Measurements from ENCODE around the gene NEGR1. TPM values are rescaled to one million over a fixed set of nuclear protein-coding genes. Genes with fewer than 3 reads are reported as not detected.

NEGR1 gene
- total and polyA plus RNA-seq, 11 donors, result 1.7 to 11.3 (median 6.8) TPM

DNA sequence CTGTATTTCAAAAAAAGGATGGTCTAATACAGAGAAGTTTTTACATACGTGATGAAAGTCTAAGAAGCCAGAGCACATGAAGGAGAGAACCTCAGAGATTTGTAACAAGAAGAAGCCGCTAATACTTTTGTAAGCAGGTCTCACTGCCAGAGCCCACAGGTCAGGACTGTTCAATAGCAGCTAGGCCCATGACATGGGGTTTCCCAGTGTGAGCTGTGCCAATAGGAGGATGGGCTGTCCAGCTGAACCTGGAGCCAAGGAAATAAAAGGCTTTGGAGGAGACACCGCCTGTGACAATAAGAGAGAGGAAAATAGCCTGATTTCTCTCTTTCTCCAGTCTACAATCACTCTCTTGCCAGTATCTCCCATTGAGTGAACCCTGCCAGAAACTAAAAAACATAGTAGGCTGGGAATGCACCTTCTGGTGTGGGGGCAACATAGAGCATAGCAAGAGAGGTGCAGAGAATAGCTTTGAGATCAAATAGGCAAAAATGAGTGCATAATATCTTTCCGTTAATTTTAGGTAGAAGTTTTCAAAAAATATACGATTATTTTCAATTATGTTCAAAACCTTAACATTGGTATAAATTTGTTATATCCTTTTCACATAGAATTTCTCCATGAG is 360.3 kb downstream of the NEGR1 start:
- H3K9me3 ChIP-seq, result no peaks in the 10 kb centered on the region
- WGBS, 4 donors, result 87 to 91% (median 88%) methylated on average over 5 of the region's 5 CpGs
- no peak for ATAC-seq

DNA sequence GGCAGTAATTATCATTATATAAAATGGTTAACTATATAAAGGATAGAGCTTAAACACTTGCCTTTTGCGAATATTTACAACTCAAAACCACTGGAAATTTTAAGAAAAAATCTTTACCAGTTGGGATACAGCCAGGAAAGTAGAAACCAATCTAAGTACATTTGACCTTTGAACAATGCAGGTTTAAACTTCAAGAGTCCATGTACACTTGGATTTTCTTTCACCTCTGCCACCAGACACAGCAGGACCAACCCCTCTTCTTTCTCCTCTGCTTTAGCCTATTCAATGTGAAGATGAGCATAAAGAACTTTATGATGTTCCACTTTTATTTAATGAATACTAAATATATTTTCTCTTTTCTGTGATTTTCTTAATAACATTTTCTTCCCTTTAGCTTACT is 361.1 kb downstream of the NEGR1 start:
- Histone ChIP-seq H3K4me1 (no peaks in the 10 kb centered on the region), H3K27ac (no peak overlapping the region), H3K36me3 (no peaks in the 10 kb centered on the region), H3K9me3 (no peaks in the 10 kb centered on the region), H3K4me3 (no peak overlapping the region), H3K27me3 (no peaks in the 10 kb centered on the region)
- WGBS, 4 donors, result 76 to 90% (median 88%) methylated on average over 1 of the region's 1 CpG
- TF ChIP-seq, protein P1, sequence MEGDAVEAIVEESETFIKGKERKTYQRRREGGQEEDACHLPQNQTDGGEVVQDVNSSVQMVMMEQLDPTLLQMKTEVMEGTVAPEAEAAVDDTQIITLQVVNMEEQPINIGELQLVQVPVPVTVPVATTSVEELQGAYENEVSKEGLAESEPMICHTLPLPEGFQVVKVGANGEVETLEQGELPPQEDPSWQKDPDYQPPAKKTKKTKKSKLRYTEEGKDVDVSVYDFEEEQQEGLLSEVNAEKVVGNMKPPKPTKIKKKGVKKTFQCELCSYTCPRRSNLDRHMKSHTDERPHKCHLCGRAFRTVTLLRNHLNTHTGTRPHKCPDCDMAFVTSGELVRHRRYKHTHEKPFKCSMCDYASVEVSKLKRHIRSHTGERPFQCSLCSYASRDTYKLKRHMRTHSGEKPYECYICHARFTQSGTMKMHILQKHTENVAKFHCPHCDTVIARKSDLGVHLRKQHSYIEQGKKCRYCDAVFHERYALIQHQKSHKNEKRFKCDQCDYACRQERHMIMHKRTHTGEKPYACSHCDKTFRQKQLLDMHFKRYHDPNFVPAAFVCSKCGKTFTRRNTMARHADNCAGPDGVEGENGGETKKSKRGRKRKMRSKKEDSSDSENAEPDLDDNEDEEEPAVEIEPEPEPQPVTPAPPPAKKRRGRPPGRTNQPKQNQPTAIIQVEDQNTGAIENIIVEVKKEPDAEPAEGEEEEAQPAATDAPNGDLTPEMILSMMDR (IDR thresholded peaks at IDR 0.05), result no peak
- TF ChIP-seq POLR2A (IDR thresholded peaks at IDR 0.05), result no peak
- DNase-seq (no peak), ATAC-seq (no peak)
- intact Hi-C loops (cut with DNase I), result no loop called here

More for the DNA sequence above, 360.3 kb downstream of the NEGR1 start:
- no peak for DNase-seq
- TF ChIP-seq POLR2A (IDR thresholded peaks at IDR 0.05), result no peak
- TF ChIP-seq, protein P1 (IDR thresholded peaks at IDR 0.05), result no peak
- intact Hi-C loops (cut with DNase I), result no loop called here
- Histone ChIP-seq H3K4me3 (no peak overlapping the region), H3K27ac (no peak overlapping the region), H3K36me3 (no peaks in the 10 kb centered on the region), H3K4me1 (no peaks in the 10 kb centered on the region), H3K27me3 (no peaks in the 10 kb centered on the region)

DNA sequence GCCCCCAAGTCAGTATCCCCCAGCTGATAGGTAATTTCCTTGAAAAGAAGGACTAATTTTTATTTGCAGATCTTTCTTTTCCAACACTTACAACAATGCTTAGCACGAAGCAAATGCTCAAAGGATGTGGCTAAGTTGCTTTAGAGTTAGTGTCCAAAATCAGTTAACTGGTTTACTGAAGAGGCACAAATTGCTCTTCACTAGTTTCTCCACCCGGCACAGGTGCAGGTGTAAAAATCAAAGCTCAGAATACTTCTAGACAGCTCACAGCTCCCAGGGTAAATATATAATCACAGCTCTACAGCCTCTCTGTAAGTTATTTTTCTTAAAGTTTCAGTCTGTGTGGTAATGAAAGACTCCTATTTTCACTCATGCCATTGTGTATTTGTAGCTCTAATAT is 361.8 kb downstream of the NEGR1 start:
- no peak overlapping the region for H3K27ac ChIP-seq
- TF ChIP-seq, protein P1 (IDR thresholded peaks at IDR 0.05), result no peak
- no peak for TF ChIP-seq POLR2A (IDR thresholded peaks at IDR 0.05)
- ATAC-seq, result no peak
- no peak for DNase-seq
- no peaks in the 10 kb centered on the region for H3K9me3 ChIP-seq
- intact Hi-C loops (cut with DNase I), result no loop called here
- H3K36me3 ChIP-seq, result no peaks in the 10 kb centered on the region
- H3K4me3 ChIP-seq, result no peak overlapping the region
- 72 to 76% (median 75%) methylated on average over 2 of the region's 2 CpGs for WGBS, 4 donors
- H3K4me1 ChIP-seq, result no peaks in the 10 kb centered on the region
- H3K27me3 ChIP-seq, result no peaks in the 10 kb centered on the region

DNA sequence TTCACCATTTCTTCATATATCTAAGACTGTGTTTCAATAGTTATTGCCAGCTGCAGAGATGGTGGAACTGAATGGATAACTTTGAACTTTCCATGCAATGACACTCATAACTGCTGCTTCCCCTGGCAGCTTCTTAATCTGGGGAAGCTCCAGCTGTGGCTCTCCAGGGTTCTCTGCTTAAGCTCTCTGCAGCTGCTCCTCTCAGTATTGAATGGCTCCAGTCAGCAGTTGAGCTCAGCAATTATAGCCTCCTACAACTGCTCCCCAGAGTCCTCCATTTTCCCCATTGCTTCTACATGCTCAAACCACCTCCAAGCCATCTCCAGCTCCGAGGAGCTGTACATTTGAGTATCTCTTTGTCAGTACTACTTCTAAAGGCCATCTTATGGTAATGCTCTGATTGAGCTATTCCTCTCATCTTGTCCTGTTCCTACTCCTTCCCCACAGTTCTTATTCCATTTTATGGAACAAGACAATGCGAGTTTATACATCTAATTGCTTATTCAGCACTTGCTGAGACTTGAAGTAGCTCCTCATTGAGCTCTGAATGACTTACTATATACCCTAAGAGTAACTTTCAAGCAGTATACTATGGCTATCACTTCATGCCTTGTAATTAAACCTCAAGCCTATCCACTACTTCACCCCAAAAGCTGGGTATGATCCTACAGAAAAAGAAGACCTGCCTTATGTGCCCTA is 362.4 kb downstream of the NEGR1 start:
- Histone ChIP-seq H3K9me3 (no peaks in the 10 kb centered on the region), H3K4me1 (no peaks in the 10 kb centered on the region), H3K4me3 (no peak overlapping the region), H3K27me3 (no peaks in the 10 kb centered on the region), H3K27ac (no peak overlapping the region), H3K36me3 (no peaks in the 10 kb centered on the region)
- DNase-seq (no peak), ATAC-seq (peak in 1 of 4 donors; percentile 24)
- intact Hi-C loops (cut with DNase I), result no loop called here
- no peak for TF ChIP-seq POLR2A (IDR thresholded peaks at IDR 0.05)
- TF ChIP-seq, protein P1 (IDR thresholded peaks at IDR 0.05), result no peak
- WGBS, 4 donors, result 60 to 71% (median 63%) methylated on average over 2 of the region's 2 CpGs

Data from heart left ventricle (tissue), 16 donors.